ENCODE data around the gene CDH4. TPM values are rescaled to one million over a fixed set of nuclear protein-coding genes. Genes with fewer than 3 reads are reported as not detected.

Gene CDH4
- polyA plus RNA-seq, 1 experiment, result 1.5 TPM

- H3K27me3 ChIP-seq (ENCODE audit: control insufficient read depth, insufficient read depth, low read length), result no peaks in the 10 kb centered on the region
- TF ChIP-seq CTCF (IDR thresholded peaks at IDR 0.05; ENCODE audit: insufficient read depth, low read depth, low read length), result no peak
- no peak for DNase-seq (ENCODE audit: low read depth)
- CTCF ChIA-PET, result no interaction called here
- H3K4me3 ChIP-seq (ENCODE audit: low read depth, low read length), result no peak overlapping the region
- POLR2A ChIA-PET, result no interaction called here
- H3K36me3 ChIP-seq (ENCODE audit: control insufficient read depth, insufficient read depth, low read length), result no peaks in the 10 kb centered on the region
Measured at GRCh38 chr20:61623451-61623850, 371.4 kb downstream of the CDH4 start.

- Histone ChIP-seq H3K4me3 (ENCODE audit: low read depth, low read length) (no peak overlapping the region), H3K27me3 (ENCODE audit: control insufficient read depth, insufficient read depth, low read length) (no peaks in the 10 kb centered on the region), H3K36me3 (ENCODE audit: control insufficient read depth, insufficient read depth, low read length) (no peaks in the 10 kb centered on the region)
- no peak for DNase-seq (ENCODE audit: low read depth)
- CTCF ChIA-PET, result no interaction called here
- POLR2A ChIA-PET, result no interaction called here
- TF ChIP-seq CTCF (IDR thresholded peaks at IDR 0.05; ENCODE audit: insufficient read depth, low read depth, low read length), result no peak
Measured at GRCh38 chr20:61625246-61625645, 373.2 kb downstream of the CDH4 start.

- TF ChIP-seq CTCF (IDR thresholded peaks at IDR 0.05; ENCODE audit: insufficient read depth, low read depth, low read length), result no peak
- CTCF ChIA-PET, result no interaction called here
- Histone ChIP-seq H3K4me3 (ENCODE audit: low read depth, low read length) (no peak overlapping the region), H3K27me3 (ENCODE audit: control insufficient read depth, insufficient read depth, low read length) (no peaks in the 10 kb centered on the region), H3K36me3 (ENCODE audit: control insufficient read depth, insufficient read depth, low read length) (no peaks in the 10 kb centered on the region)
- POLR2A ChIA-PET, result interaction anchor here (0.7 kb wide), 1 partner anchor 1052 kb away, joined by 11 read pairs; no protein-coding TSS in a partner anchor
- DNase-seq (ENCODE audit: low read depth), result no peak
Measured at GRCh38 chr20:61626412-61626811, 374.4 kb downstream of the CDH4 start.

- ChIA-PET POLR2A (no interaction called here), CTCF (no interaction called here)
- no peak for DNase-seq (ENCODE audit: low read depth)
- Histone ChIP-seq H3K36me3 (ENCODE audit: control insufficient read depth, insufficient read depth, low read length) (no peaks in the 10 kb centered on the region), H3K27me3 (ENCODE audit: control insufficient read depth, insufficient read depth, low read length) (no peaks in the 10 kb centered on the region), H3K4me3 (ENCODE audit: low read depth, low read length) (no peak overlapping the region)
- TF ChIP-seq CTCF (IDR thresholded peaks at IDR 0.05; ENCODE audit: insufficient read depth, low read depth, low read length), result no peak
Measured at GRCh38 chr20:61627791-61628415, 375.8 kb downstream of the CDH4 start.

GRCh38 chr20:61628480-61628879 is 376.4 kb downstream of the CDH4 start:
- ChIA-PET POLR2A (no interaction called here), CTCF (no interaction called here)
- no peak for DNase-seq (ENCODE audit: low read depth)
- H3K4me3 ChIP-seq (ENCODE audit: low read depth, low read length), result no peak overlapping the region
- no peaks in the 10 kb centered on the region for H3K27me3 ChIP-seq (ENCODE audit: control insufficient read depth, insufficient read depth, low read length)
- TF ChIP-seq CTCF (IDR thresholded peaks at IDR 0.05; ENCODE audit: insufficient read depth, low read depth, low read length), result no peak
- no peaks in the 10 kb centered on the region for H3K36me3 ChIP-seq (ENCODE audit: control insufficient read depth, insufficient read depth, low read length)

Data from BJ (cell line).